ENCODE results near the gene CR1L. TPM values are rescaled to one million over a fixed set of nuclear protein-coding genes. Genes with fewer than 3 reads are reported as not detected.
A peak's percentile ranks its signal among the peaks of the same experiment; 100 is the strongest.
"Not testable (repeated sequence)": the region's sequence is repeated elsewhere in the genome, so short reads cannot be mapped to it uniquely, and the experiment has no call there.

The CR1L gene
- total RNA-seq, 2 experiments from 2014 or later = not detected

- POLR2A ChIA-PET = no interaction called here
- Mint-ChIP-seq H3K27ac (no peak overlapping the region), H3K4me1 (no peaks in the 10 kb centered on the region), H3K9me3 (no peaks in the 10 kb centered on the region), H3K27me3 (peaks cover 4% of the 10 kb centered on the region), H3K4me3 (no peak overlapping the region), H3K36me3 (ENCODE audit: low read depth) (no peaks in the 10 kb centered on the region)
- DNase-seq = no peak
- CTCF ChIA-PET = no interaction called here
Measured at GRCh38 chr1:207633226-207633625, 11.7 kb upstream of the CR1L start.

- H3K4me1 Mint-ChIP-seq; CTCF ChIA-PET; H3K9me3 Mint-ChIP-seq; H3K36me3 Mint-ChIP-seq (ENCODE audit: low read depth); H3K4me3 Mint-ChIP-seq; DNase-seq; H3K27ac Mint-ChIP-seq; POLR2A ChIA-PET; H3K27me3 Mint-ChIP-seq: not testable (repeated sequence)
Measured at GRCh38 chr1:207633699-207634289, 11.1 kb upstream of the CR1L start.

DNA sequence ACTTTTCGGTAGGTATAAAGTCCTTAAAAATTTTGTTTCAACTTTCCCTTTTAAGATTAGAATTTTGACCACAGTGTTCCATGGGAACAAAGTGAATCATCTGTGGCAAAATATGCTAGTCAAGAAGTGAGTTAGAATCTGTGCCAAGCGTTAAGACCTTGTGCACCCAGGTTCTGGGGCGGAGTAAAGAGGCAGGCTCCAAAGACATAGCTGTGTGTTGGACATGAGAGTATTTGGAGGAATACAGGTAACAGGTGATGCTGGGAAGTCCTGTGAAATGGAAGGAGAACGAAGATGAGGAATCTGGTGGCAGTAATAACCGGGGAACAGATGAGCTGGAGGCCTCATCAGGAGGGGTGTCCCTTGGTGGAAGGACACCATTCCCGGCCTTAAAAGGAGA, 10.6 kb upstream of the CR1L start:
- H3K4me1 Mint-ChIP-seq; CTCF ChIA-PET; POLR2A ChIA-PET; DNase-seq; H3K36me3 Mint-ChIP-seq (ENCODE audit: low read depth); H3K27me3 Mint-ChIP-seq; H3K27ac Mint-ChIP-seq; H3K4me3 Mint-ChIP-seq; H3K9me3 Mint-ChIP-seq: not testable (repeated sequence)

DNA sequence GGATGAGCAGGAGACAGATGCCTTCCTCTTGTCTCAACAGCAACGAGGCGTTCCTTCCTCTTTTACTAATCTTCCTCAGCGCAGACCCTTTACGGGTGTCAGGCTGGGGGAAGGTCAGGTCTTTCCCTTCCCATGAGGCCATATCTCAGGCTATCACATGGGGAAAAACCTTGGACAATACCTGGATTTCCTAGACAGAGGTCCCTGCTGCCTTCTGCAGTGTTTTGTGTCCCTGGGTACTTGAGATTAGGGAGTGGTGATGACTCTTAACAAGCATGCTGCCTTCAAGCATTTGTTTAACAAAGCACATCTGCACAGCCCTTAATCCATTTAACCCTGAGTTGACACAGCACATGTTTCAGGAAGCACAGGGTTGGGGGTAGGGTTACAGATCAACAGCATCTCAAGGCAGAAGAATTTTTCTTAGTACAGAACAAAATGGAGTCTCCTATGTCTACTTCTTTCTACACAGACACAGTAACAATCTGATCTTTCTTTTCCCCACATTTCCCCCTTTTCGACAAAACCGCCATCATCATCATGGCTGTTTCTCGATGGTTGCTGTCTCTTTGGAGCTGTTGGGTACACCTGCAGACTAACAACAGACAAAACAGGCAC, 9.3 kb upstream of the CR1L start:
- POLR2A ChIA-PET; H3K27me3 Mint-ChIP-seq; H3K36me3 Mint-ChIP-seq (ENCODE audit: low read depth); CTCF ChIA-PET; H3K4me1 Mint-ChIP-seq; H3K4me3 Mint-ChIP-seq; H3K9me3 Mint-ChIP-seq; DNase-seq; H3K27ac Mint-ChIP-seq: not testable (repeated sequence)

GRCh38 chr1:207638487-207639145, 6.3 kb upstream of the CR1L start:
- CTCF ChIA-PET; H3K27ac Mint-ChIP-seq; H3K36me3 Mint-ChIP-seq (ENCODE audit: low read depth); H3K4me1 Mint-ChIP-seq; POLR2A ChIA-PET; H3K9me3 Mint-ChIP-seq; DNase-seq; H3K4me3 Mint-ChIP-seq: not testable (repeated sequence)
- H3K27me3 Mint-ChIP-seq = peaks cover 17% of the 10 kb centered on the region

DNA sequence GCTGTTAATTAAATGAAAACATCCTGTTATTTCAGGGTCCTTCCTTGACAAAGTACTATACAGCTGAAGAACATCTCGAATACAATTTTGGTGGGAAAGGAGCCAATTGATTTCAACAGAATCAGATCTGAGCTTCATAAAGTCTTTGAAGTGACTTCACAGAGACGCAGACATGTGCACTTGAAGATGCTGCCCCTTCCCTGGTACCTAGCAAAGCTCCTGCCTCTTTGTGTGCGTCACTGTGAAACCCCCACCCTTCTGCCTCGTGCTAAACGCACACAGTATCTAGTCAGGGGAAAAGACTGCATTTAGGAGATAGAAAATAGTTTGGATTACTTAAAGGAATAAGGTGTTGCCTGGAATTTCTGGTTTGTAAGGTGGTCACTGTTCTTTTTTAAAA, 5.6 kb upstream of the CR1L start:
- POLR2A ChIA-PET; H3K27ac Mint-ChIP-seq; H3K4me1 Mint-ChIP-seq; DNase-seq; H3K4me3 Mint-ChIP-seq; H3K9me3 Mint-ChIP-seq; H3K36me3 Mint-ChIP-seq (ENCODE audit: low read depth): not testable (repeated sequence)
- peaks cover 22% of the 10 kb centered on the region for H3K27me3 Mint-ChIP-seq
- CTCF ChIA-PET = interaction anchor here (1.0 kb wide), 1 partner anchor 11 kb away, joined by 3 read pairs; no protein-coding TSS in a partner anchor

DNA sequence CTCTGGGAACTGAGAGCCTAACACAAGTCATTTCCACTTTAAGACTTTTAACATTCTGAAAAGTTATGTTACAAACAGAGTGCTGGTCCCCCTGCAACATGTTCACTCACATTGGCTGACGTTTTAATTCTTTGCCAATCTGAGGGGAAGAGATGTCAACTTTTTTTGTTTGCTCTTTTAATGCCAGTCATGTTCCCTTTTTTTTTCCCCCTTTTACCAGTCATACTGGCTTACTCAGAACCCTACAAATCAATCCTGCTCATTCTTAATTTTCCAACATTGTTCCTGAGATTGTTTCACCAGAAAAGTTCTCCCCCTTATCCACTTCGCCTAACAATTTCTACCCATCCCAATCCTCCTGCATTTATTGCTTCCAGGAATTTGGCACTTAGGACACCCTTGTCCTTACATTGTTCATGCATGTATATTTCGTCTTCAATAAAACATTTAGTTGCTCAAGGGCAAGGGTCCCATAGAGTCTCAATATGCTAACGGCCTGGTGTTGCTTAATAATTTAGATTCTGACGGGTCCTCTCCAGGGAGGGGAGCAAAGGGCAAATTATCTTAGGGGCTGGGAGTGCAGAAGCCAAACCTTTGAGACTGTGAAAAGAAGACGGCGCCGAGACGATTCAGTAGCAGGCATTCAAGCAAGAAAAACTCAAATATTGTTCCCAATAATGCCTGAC, 624 bp upstream of the CR1L start:
- Mint-ChIP-seq H3K27me3 (peaks cover 29% of the 10 kb centered on the region), H3K36me3 (ENCODE audit: low read depth) (no peaks in the 10 kb centered on the region), H3K4me3 (peak overlapping the region; percentile 75), H3K9me3 (no peaks in the 10 kb centered on the region), H3K27ac (no peak overlapping the region), H3K4me1 (peaks cover 12% of the 10 kb centered on the region)
- POLR2A ChIA-PET = no interaction called here
- DNase-seq = no peak
- CTCF ChIA-PET = no interaction called here

- Mint-ChIP-seq H3K27ac (no peak overlapping the region), H3K9me3 (no peaks in the 10 kb centered on the region), H3K4me3 (peak overlapping the region; percentile 75), H3K4me1 (peaks cover 12% of the 10 kb centered on the region), H3K36me3 (ENCODE audit: low read depth) (no peaks in the 10 kb centered on the region), H3K27me3 (peaks cover 29% of the 10 kb centered on the region)
- no peak for DNase-seq
- ChIA-PET CTCF (no interaction called here), POLR2A (no interaction called here)
Measured at GRCh38 chr1:207645635-207646081, 725 bp downstream of the CR1L start.

GRCh38 chr1:207646171-207646570, 1.2 kb downstream of the CR1L start:
- H3K4me1 Mint-ChIP-seq = peaks cover 12% of the 10 kb centered on the region
- peak overlapping the region; percentile 75 for H3K4me3 Mint-ChIP-seq
- CTCF ChIA-PET = no interaction called here
- no peaks in the 10 kb centered on the region for H3K36me3 Mint-ChIP-seq (ENCODE audit: low read depth)
- POLR2A ChIA-PET = no interaction called here
- no peaks in the 10 kb centered on the region for H3K9me3 Mint-ChIP-seq
- DNase-seq = no peak
- H3K27ac Mint-ChIP-seq = no peak overlapping the region
- H3K27me3 Mint-ChIP-seq = peaks cover 29% of the 10 kb centered on the region

DNA sequence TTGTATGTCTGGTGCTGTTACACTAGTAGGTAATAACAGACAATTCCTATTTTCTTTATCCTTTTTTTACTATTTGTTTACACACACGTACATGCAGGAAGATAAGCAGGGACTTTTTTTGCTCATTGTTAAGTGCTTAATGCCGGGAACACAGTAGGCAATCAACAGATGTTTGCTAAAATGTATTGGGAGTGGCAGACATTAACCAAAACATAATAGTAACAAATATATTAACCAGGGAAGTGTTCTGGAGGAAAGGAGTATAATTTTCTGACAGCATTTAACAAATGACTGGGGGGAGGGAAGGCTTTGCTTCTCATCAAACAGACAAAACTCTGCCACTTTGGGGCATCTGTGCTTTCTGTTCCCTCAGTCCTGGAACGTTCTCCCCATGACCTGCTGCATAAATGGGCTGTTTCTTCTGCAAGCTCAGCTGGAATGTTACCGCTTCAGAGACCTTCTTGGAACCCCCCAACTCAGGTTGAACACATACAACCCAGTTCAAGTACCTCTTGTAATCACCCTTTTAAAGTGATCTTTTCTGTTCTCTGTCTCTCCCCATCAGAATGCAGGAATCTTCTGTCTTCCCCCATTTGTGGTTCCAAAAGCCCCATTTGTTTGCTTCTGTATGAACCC, 2.1 kb downstream of the CR1L start:
- Mint-ChIP-seq H3K4me1 (peaks cover 12% of the 10 kb centered on the region), H3K4me3 (no peak overlapping the region), H3K27ac (no peak overlapping the region), H3K36me3 (ENCODE audit: low read depth) (no peaks in the 10 kb centered on the region), H3K9me3 (no peaks in the 10 kb centered on the region), H3K27me3 (peaks cover 27% of the 10 kb centered on the region)
- ChIA-PET CTCF (no interaction called here), POLR2A (no interaction called here)
- DNase-seq = no peak

DNA sequence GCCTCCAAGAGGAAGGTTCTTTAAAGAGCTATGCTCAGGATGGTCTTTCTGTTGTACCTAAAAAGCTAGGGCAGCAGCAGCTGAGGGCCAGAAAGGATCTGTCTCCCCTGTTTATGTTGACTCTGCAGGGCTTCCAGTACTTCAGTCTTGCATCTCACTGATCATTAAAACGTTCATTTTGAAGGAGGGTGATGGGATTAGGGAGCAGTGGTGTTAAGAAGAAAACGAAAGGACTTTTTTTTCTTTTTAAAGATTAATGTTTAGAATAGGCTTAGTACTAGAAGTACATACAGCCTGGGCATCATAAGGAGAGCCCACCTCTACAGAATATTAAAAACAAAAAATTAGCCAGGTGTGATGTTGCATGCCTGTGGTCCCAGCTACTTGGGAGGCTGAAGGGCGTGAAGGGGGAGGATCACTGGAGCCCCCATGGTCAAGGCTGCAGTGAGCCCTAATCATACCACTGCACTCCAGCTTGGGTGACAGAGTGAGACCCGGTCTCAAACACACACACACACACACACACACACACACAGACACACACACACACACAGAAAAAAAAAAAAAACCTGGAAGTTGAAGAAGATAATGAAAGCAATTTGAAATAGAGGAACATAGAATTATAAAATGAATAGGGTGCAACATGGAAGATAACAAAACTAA, 2.9 kb downstream of the CR1L start:
- Mint-ChIP-seq H3K27me3 (peaks cover 25% of the 10 kb centered on the region), H3K27ac (no peak overlapping the region), H3K36me3 (ENCODE audit: low read depth) (no peaks in the 10 kb centered on the region), H3K4me3 (no peak overlapping the region), H3K4me1 (peaks cover 12% of the 10 kb centered on the region), H3K9me3 (no peaks in the 10 kb centered on the region)
- no peak for DNase-seq
- CTCF ChIA-PET = no interaction called here
- POLR2A ChIA-PET = no interaction called here

GRCh38 chr1:207648334-207649209, 3.6 kb downstream of the CR1L start:
- DNase-seq = no peak
- Mint-ChIP-seq H3K9me3 (no peaks in the 10 kb centered on the region), H3K27ac (no peak overlapping the region), H3K36me3 (ENCODE audit: low read depth) (no peaks in the 10 kb centered on the region), H3K4me3 (no peak overlapping the region), H3K27me3 (peaks cover 21% of the 10 kb centered on the region), H3K4me1 (peaks cover 12% of the 10 kb centered on the region)
- ChIA-PET POLR2A (no interaction called here), CTCF (interaction anchor here (1.3 kb wide), 1 partner anchor 29 kb away, joined by 3 read pairs; no protein-coding TSS in a partner anchor)

All from activated CD4-positive, alpha-beta T cell treated with anti-CD3 and anti-CD28 coated beads, Interleukin-2, amount 10 ng/mL, durations not matched to agents 7 days and 5 days (primary cell).